PFSK-1 (cell line): ENCODE results near the gene PLEKHA6.

ENCODE experiments used
- FOXP2 ChIP-seq: optimal IDR thresholded peaks from 2 replicates; pipeline ENCODE3; 2011; ENCODE audit warnings: borderline replicate concordance, control low read depth, inconsistent platforms; ENCODE audit not compliant: insufficient read depth; ENCODE audit errors: extremely low read length, extremely low read depth
- POLR2AphosphoS5 ChIP-seq: IDR thresholded peaks from 2 replicates; pipeline ENCODE4 v1.6.1; 2012; ENCODE audit warnings: low read depth, mild to moderate bottlenecking, control low read depth, low read length, moderate library complexity
- SIN3A ChIP-seq: IDR thresholded peaks from 2 replicates; pipeline ENCODE4 v1.6.1; 2012; ENCODE audit warnings: mild to moderate bottlenecking, low read length, moderate library complexity, borderline replicate concordance; ENCODE audit not compliant: insufficient read depth
- TAF1 ChIP-seq: IDR thresholded peaks from 2 replicates; pipeline ENCODE4 v1.6.1; 2012; ENCODE audit warnings: low read length, control low read depth, borderline replicate concordance; ENCODE audit not compliant: insufficient read depth
- TF ChIP-seq, protein P1 (sequence below), 2 experiments: IDR thresholded peaks; 2 replicates each; pipeline versions ENCODE4 v1.6.1 to v1.8.0; 2011 to 2012; ENCODE audit warnings: low read depth in 2 of 2, low read length in 2 of 2, control low read depth in 1 of 2, inconsistent platforms in 1 of 2, mild to moderate bottlenecking in 1 of 2, moderate library complexity in 1 of 2; ENCODE audit not compliant: insufficient read depth in 1 of 2

PLEKHA6 gene

DNA sequence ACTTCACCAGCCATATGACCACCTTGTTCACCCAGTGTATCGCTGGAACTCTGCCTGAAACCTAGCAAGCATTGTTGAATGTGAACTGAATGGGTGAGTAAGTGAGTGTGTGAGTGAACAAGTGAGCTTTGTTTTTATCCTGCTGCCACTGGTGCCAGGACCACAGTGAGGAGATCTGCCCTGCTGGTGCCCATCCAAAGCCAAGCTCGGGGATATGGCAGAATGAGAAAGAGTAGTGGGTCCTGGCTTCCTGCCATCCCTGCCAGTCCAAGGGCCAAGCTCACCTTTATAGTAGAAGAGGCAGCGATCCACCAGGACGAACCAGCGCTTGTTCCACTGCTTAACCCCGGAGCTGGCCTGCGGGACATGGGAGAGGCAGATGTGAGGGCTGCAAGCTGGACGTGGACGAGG lies 92.5 kb downstream of the PLEKHA6 start:
- TF ChIP-seq TAF1 (no peak), POLR2AphosphoS5 (no peak), SIN3A (no peak), FOXP2 (no peak)
- TF ChIP-seq, protein P1, sequence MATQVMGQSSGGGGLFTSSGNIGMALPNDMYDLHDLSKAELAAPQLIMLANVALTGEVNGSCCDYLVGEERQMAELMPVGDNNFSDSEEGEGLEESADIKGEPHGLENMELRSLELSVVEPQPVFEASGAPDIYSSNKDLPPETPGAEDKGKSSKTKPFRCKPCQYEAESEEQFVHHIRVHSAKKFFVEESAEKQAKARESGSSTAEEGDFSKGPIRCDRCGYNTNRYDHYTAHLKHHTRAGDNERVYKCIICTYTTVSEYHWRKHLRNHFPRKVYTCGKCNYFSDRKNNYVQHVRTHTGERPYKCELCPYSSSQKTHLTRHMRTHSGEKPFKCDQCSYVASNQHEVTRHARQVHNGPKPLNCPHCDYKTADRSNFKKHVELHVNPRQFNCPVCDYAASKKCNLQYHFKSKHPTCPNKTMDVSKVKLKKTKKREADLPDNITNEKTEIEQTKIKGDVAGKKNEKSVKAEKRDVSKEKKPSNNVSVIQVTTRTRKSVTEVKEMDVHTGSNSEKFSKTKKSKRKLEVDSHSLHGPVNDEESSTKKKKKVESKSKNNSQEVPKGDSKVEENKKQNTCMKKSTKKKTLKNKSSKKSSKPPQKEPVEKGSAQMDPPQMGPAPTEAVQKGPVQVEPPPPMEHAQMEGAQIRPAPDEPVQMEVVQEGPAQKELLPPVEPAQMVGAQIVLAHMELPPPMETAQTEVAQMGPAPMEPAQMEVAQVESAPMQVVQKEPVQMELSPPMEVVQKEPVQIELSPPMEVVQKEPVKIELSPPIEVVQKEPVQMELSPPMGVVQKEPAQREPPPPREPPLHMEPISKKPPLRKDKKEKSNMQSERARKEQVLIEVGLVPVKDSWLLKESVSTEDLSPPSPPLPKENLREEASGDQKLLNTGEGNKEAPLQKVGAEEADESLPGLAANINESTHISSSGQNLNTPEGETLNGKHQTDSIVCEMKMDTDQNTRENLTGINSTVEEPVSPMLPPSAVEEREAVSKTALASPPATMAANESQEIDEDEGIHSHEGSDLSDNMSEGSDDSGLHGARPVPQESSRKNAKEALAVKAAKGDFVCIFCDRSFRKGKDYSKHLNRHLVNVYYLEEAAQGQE (IDR thresholded peaks at IDR 0.05; ENCODE audit: insufficient read depth in 1 of 2, low read depth in 2 of 2, low read length in 2 of 2) = no peak

DNA sequence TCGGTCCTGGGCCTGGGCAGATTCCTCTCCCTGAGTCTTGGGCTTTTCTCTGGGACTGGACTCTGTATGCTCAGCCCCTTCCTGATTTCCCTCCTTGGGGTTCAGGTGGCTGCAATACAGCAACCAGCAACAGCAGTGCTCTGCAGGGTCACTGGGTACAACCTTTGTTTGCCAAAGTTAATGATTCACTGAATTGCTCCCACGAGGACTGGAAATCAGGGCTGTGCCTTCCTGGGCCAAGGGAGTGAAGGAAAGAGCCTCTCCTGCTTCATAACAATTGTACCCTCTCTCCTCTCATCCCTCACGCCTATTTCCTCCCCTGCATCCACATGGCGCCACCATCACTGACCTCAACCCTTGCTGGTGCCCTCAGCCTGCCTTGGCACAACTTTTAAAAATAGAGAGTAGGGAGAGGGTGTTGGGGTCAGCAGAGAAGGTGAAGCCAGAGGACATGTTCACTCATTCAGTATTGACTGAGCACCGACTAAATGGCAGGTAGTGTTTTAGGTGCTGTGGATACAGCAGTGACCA lies 93.2 kb downstream of the PLEKHA6 start:
- TF ChIP-seq POLR2AphosphoS5 (no peak), TAF1 (no peak), FOXP2 (no peak), SIN3A (no peak)
- TF ChIP-seq, protein P1 (IDR thresholded peaks at IDR 0.05; ENCODE audit: insufficient read depth in 1 of 2, low read depth in 2 of 2, low read length in 2 of 2) = no peak

DNA sequence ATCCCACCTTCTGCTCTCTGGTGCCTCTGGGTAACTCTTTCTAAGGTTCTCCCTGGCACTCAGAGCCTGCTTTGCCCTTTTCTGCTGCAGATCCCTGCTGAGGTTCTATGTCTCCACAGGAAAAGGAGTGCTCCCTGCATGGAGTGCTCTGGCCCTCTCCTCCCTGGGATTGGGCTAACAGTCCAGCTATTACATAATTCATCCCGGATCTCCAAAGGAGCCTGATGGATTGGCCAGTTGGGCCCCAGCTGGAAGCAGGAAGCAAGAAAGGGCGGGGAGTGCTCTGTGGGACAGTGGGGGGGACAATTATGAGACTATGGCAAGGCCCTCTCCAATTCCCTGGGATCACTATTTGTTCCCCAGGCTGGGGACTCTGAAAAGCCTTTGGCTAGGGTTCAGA lies 94.1 kb downstream of the PLEKHA6 start:
- TF ChIP-seq TAF1 = no peak
- no peak for TF ChIP-seq FOXP2
- no peak for TF ChIP-seq POLR2AphosphoS5
- TF ChIP-seq, protein P1 (IDR thresholded peaks at IDR 0.05; ENCODE audit: insufficient read depth in 1 of 2, low read depth in 2 of 2, low read length in 2 of 2) = no peak

DNA sequence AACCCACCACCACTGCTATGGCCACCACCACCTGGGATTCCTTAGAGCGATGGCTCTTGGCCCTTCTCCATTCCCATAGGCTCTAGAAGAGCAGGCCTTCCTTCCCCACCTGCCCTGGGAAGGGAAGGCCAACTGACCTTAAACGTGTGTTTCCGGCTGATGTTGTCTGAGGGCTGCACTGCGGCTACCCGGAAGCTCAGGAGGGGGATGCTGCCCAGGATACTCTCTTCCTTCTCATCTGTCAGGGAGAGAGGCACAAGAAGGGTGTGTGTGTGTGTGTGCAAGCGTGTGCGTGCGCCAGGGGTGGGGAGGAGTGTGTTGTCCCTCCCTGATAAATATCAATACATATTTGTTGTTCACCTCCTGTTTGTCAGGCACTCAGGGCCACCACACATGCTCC lies 94.9 kb downstream of the PLEKHA6 start:
- TF ChIP-seq SIN3A (no peak), FOXP2 (no peak), POLR2AphosphoS5 (no peak), TAF1 (no peak)
- TF ChIP-seq, protein P1 (IDR thresholded peaks at IDR 0.05; ENCODE audit: insufficient read depth in 1 of 2, low read depth in 2 of 2, low read length in 2 of 2) = no peak
